ENCODE data around the gene EXD3. TPM values are rescaled to one million over a fixed set of nuclear protein-coding genes. Genes with fewer than 3 reads are reported as not detected.

Gene EXD3
- total and polyA plus RNA-seq, 2 of the 13 experiments (the other 11 are each of a cell fraction or from before 2014, with no cell fraction given) = 2.7 to 4.8 TPM

DNA sequence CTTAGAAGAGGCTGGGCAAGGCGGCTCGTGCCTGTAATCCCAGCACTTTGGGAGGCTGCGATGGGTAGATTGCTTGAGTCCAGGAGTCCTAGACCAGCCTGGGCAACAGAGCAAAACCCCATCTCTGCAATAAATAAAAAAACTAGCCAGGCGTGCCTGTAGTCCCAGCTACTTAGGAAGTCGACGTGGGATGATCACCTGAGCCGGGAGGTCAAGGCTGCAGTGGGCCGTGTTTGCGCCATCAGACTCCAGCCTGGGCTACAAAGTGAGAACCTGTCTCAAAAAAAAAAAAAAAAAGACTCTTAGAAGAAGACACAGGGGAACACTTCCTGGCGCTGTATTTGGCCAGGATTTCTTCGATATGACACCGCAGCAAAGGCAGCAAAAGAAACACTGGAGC is 97.2 kb downstream of the EXD3 start:
- ATAC-seq (no peak), FAIRE-seq (no peak), DNase-seq (ENCODE audit: low spot score) (no peak)
- Histone ChIP-seq H3K79me2 (ENCODE audit: insufficient read depth, low read length) (no peaks in the 10 kb centered on the region), H4K20me1 (ENCODE audit: insufficient read depth, low read length) (no peaks in the 10 kb centered on the region), H3K4me3 (replicated peaks in 1 of 3; ENCODE audit: insufficient read depth in 1 of 3, low read depth in 2 of 3, low read length in 3 of 3) (no peak overlapping the region), H3K9me3 (ENCODE audit: low read length) (no peaks in the 10 kb centered on the region), H2AFZ (ENCODE audit: low read length) (no peak overlapping the region), H3K27me3 (ENCODE audit: control insufficient read depth in 1 of 2, insufficient read depth in 2 of 2, low read length in 2 of 2) (peaks cover 0 to 7% of the 10 kb centered on the region in 2 experiments; a peak in 3 of 5 replicates), H3K4me1 (ENCODE audit: insufficient read depth, low read length) (no peaks in the 10 kb centered on the region), H3K4me2 (ENCODE audit: low read depth, low read length) (no peak overlapping the region), H3K36me3 (replicated peaks in 1 of 2; ENCODE audit: control insufficient read depth in 1 of 2, insufficient read depth in 2 of 2, low read length in 2 of 2) (no peaks in the 10 kb centered on the region), H3K9ac (ENCODE audit: insufficient read depth, low read depth, low read length) (no peak overlapping the region), H3K27ac (ENCODE audit: extremely low read length, insufficient read depth, low read length) (no peak overlapping the region)
- no peak for TF ChIP-seq ZNF772 (CRISPR knock-in tag; IDR thresholded peaks at IDR 0.05)
- TF ChIP-seq MAFG (CRISPR knock-in tag; IDR thresholded peaks at IDR 0.05) = no peak
- no peak for TF ChIP-seq TBX2 (CRISPR knock-in tag; IDR thresholded peaks at IDR 0.05; ENCODE audit: borderline replicate concordance)
- no peak for TF ChIP-seq GABPB1 (CRISPR knock-in tag; IDR thresholded peaks at IDR 0.05)
- no peak for TF ChIP-seq ZNF776 (CRISPR knock-in tag; IDR thresholded peaks at IDR 0.05)
- TF ChIP-seq CENPBD1 (CRISPR knock-in tag; IDR thresholded peaks at IDR 0.05; ENCODE audit: borderline replicate concordance, low read depth) = no peak
- no peak for TF ChIP-seq ZNF143 (CRISPR knock-in tag; IDR thresholded peaks at IDR 0.05)
- TF ChIP-seq ZNF276 (CRISPR knock-in tag; IDR thresholded peaks at IDR 0.05; ENCODE audit: low read depth) = no peak
- no peak for TF ChIP-seq IKZF4 (CRISPR knock-in tag; IDR thresholded peaks at IDR 0.05; ENCODE audit: borderline replicate concordance, low read depth, not compliant biosample characterization)
- TF ChIP-seq TCF12 (IDR thresholded peaks at IDR 0.05) = no peak
- no peak for TF ChIP-seq TCF12 (CRISPR knock-in tag; IDR thresholded peaks at IDR 0.05)
- TF ChIP-seq ZNF639 (CRISPR knock-in tag; conservative IDR thresholded peaks at IDR 0.05) = no peak
- TF ChIP-seq ZFP41 (CRISPR knock-in tag; IDR thresholded peaks at IDR 0.05; ENCODE audit: borderline replicate concordance) = no peak
- POLR2A ChIA-PET = no interaction called here
- CTCF ChIA-PET (ENCODE audit: low intra/inter-chr PET ratio, low total read pairs) = no interaction called here
- in situ Hi-C loops (cut with HindIII; ENCODE audit: extremely low pct_ligation_motif_present, low pct_unique_long_range_greater_than_20kb) = no loop called here
- intact Hi-C loops (cut with micrococcal nuclease; ENCODE audit: unreplicated experiment) = no loop called here
- WGBS (ENCODE audit: low lambda C conversion rate) = 42% methylated on average over 12 of the region's 12 CpGs
- no TSS peak for BruUV-seq (replicated peaks)
